ENCODE data around the gene SIT1. TPM values are rescaled to one million over a fixed set of nuclear protein-coding genes. Genes with fewer than 3 reads are reported as not detected.
A peak's percentile ranks its signal among the peaks of the same experiment; 100 is the strongest.
"Not testable (repeated sequence)": the region's sequence is repeated elsewhere in the genome, so short reads cannot be mapped to it uniquely, and the experiment has no call there.

The SIT1 gene
- total and polyA plus RNA-seq, 12 donors = 0.19 to 3.6 (median 0.31) TPM; not detected in 5

- no peak for TF ChIP-seq CTCF (IDR thresholded peaks at IDR 0.05)
- Histone ChIP-seq H3K4me3 (no peak overlapping the region), H3K36me3 (peaks cover 0 to 30% (median 7%) of the 10 kb centered on the region in 9 donors), H3K27me3 (peaks cover 0 to 14% (median 0%) of the 10 kb centered on the region in 7 donors), H3K9me3 (no peaks in the 10 kb centered on the region), H3K4me1 (peaks cover 0 to 22% (median 3%) of the 10 kb centered on the region in 9 donors), H3K27ac (no peak overlapping the region)
- ATAC-seq (no peak), DNase-seq (no peak)
- whole genome bisulfite sequencing, 2 donors = 93 to 94% methylated on average over 2 of the region's 2 CpGs
- intact Hi-C loops (cut with DNase I) = no loop called here
Measured at GRCh38 chr9:35612843-35613242, 37.9 kb downstream of the SIT1 start.

- H3K9me3 ChIP-seq = not testable (repeated sequence)
Measured at GRCh38 chr9:35612066-35612465, 38.7 kb downstream of the SIT1 start.

GRCh38 chr9:35611230-35611797 lies 39.4 kb downstream of the SIT1 start:
- ATAC-seq (peak in 7 of 8 donors; percentile 10 to 56 (median 51)), DNase-seq (no peak)
- peaks cover 0 to 15% (median 8%) of the 10 kb centered on the region in 9 donors for H3K4me1 ChIP-seq
- TF ChIP-seq CTCF (IDR thresholded peaks at IDR 0.05) = peak; percentile 33 to 81 (median 63)
- 19 to 22% methylated on average over 8 of the region's 8 CpGs for WGBS, 2 donors
- H3K36me3 ChIP-seq = peaks cover 0 to 38% (median 7%) of the 10 kb centered on the region in 9 donors
- H3K4me3 ChIP-seq = no peak overlapping the region
- H3K27ac ChIP-seq = no peak overlapping the region
- intact Hi-C loops (cut with DNase I) = no loop called here
- peaks cover 0 to under 1% (median 0%) of the 10 kb centered on the region in 7 donors for H3K27me3 ChIP-seq
- no peaks in the 10 kb centered on the region for H3K9me3 ChIP-seq

More at GRCh38 chr9:35612066-35612465, 38.7 kb downstream of the SIT1 start:
- ATAC-seq; intact Hi-C loops (cut with DNase I); H3K27me3 ChIP-seq; DNase-seq; H3K4me3 ChIP-seq; H3K27ac ChIP-seq: not testable (repeated sequence)
- H3K36me3 ChIP-seq = peaks cover 0 to 38% (median 7%) of the 10 kb centered on the region in 9 donors
- peaks cover 0 to 14% (median under 1%) of the 10 kb centered on the region in 9 donors for H3K4me1 ChIP-seq
- 92 to 93% methylated on average over 4 of the region's 4 CpGs for WGBS, 2 donors

DNA sequence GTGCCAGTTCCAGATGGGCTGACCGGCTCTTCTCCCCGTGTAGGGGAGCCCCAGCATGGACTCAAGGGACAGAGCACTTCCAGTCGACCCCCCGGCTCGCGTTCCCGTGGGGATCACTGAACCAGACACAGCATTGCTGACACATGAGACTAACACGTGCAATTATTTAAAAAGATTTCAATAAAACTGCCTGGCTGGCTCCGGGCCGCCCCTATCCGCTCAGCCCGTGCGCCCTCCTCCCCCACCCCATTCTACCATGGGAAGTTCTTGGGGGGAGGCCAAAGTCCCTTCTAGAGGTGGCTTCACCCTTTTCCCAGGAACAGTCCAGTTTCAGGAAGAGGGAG lies 40.9 kb downstream of the SIT1 start:
- no peaks in the 10 kb centered on the region for H3K9me3 ChIP-seq
- peaks cover 0 to 38% (median 7%) of the 10 kb centered on the region in 9 donors for H3K36me3 ChIP-seq
- intact Hi-C loops (cut with DNase I) = loop anchor here in 4 of 10 donors (5.0 to 10.0 kb wide), 2 partner anchors 38 to 45 kb away; partner anchors contain the start of genes CCDC107 (in 1 of the 4), RMRP (in 1 of the 4) and SIT1 (in 1 of the 4)
- H3K27ac ChIP-seq = no peak overlapping the region
- no peak overlapping the region for H3K4me3 ChIP-seq
- no peak for TF ChIP-seq CTCF (IDR thresholded peaks at IDR 0.05)
- no peak for DNase-seq
- WGBS, 2 donors = 77 to 81% methylated on average over 13 of the region's 13 CpGs
- H3K4me1 ChIP-seq = peaks cover 0 to 22% (median 15%) of the 10 kb centered on the region in 9 donors
- H3K27me3 ChIP-seq = no peaks in the 10 kb centered on the region
- ATAC-seq = no peak
